CD14-positive monocyte (primary cell): ENCODE measurements around the gene CNTN4. TPM values are rescaled to one million over a fixed set of nuclear protein-coding genes. Genes with fewer than 3 reads are reported as not detected.

ENCODE experiments used
- DNase-seq, 3 donors: peaks; one replicate each; pipeline ENCODE4 v3.0.0-alpha.2; 2011 to 2022
- H2AFZ ChIP-seq: 2 replicates; pipeline ENCODE4 v1.6.0; 2012; ENCODE audit warnings: mild to moderate bottlenecking, low read depth, low read length, inconsistent platforms; ENCODE audit not compliant: insufficient read depth, poor library complexity, severe bottlenecking
- H3K27ac ChIP-seq, 2 donors: 1 replicate in 1 of 2; 2 replicates in 1 of 2; pipeline ENCODE4 v1.5.1; 2012 to 2013; ENCODE audit warnings: low read length in 2 of 2, control low read depth in 1 of 2, inconsistent platforms in 1 of 2, low read depth in 1 of 2, mild to moderate bottlenecking in 1 of 2
- H3K27me3 ChIP-seq, 2 donors: one replicate each; pipeline versions ENCODE4 v1.6.0 to v1.6.1; 2011 to 2013; ENCODE audit warnings: low read length in 2 of 2; ENCODE audit not compliant: control insufficient read depth in 2 of 2, insufficient read depth in 2 of 2
- H3K36me3 ChIP-seq, 2 donors: replicated peaks in 1 of 2; 1 replicate in 1 of 2; 2 replicates in 1 of 2; pipeline versions ENCODE4 v1.5.1 to v1.6.1; 2012 to 2013; ENCODE audit warnings: low read length in 2 of 2, control low read depth in 1 of 2, inconsistent platforms in 1 of 2, mild to moderate bottlenecking in 1 of 2; ENCODE audit not compliant: insufficient read depth in 2 of 2, control insufficient read depth in 1 of 2
- H3K4me1 ChIP-seq, 2 donors: 1 replicate in 1 of 2; 2 replicates in 1 of 2; pipeline versions ENCODE4 v1.5.1 to v1.6.1; 2012 to 2013; ENCODE audit warnings: low read length in 2 of 2, control low read depth in 1 of 2, inconsistent platforms in 1 of 2, mild to moderate bottlenecking in 1 of 2, moderate library complexity in 1 of 2; ENCODE audit not compliant: insufficient read depth in 2 of 2, control insufficient read depth in 1 of 2
- H3K4me2 ChIP-seq: replicated peaks from 2 replicates; pipeline ENCODE3; 2012; ENCODE audit warnings: low read length, moderate library complexity, mild to moderate bottlenecking; ENCODE audit not compliant: poor library complexity, severe bottlenecking; ENCODE audit errors: extremely low read depth
- H3K4me3 ChIP-seq, 3 experiments: fragments of 200-600 bp in 1 of 3; sonication (generic) in 1 of 3; replicated peaks in 1 of 3; 1 replicate in 2 of 3; 2 replicates in 1 of 3; pipeline ENCODE4 v1.5.1; 2011 to 2013; ENCODE audit warnings: low read length in 3 of 3, mild to moderate bottlenecking in 3 of 3, control low read depth in 2 of 3, low read depth in 2 of 3, inconsistent platforms in 1 of 3, moderate library complexity in 1 of 3
- H3K79me2 ChIP-seq: 2 replicates; pipeline ENCODE4 v1.6.0; 2012; ENCODE audit warnings: mild to moderate bottlenecking, control low read depth, inconsistent platforms, low read length, moderate library complexity; ENCODE audit not compliant: insufficient read depth
- H3K9ac ChIP-seq: 2 replicates; pipeline ENCODE4 v1.6.0; 2017; ENCODE audit warnings: low read length, mild to moderate bottlenecking; ENCODE audit not compliant: insufficient read depth, poor library complexity, severe bottlenecking
- H3K9me3 ChIP-seq, 2 donors: replicated peaks in 1 of 2; 1 replicate in 1 of 2; 2 replicates in 1 of 2; pipeline versions ENCODE4 v1.5.1 to v1.6.1; 2012 to 2013; ENCODE audit warnings: low read length in 2 of 2, control low read depth in 1 of 2; ENCODE audit not compliant: control insufficient read depth in 1 of 2, insufficient read depth in 1 of 2
- H4K20me1 ChIP-seq: 2 replicates; pipeline ENCODE4 v1.6.0; 2012; ENCODE audit warnings: mild to moderate bottlenecking, low read length, control low read depth, moderate library complexity; ENCODE audit not compliant: insufficient read depth
- H3K27ac Mint-ChIP-seq, 7 donors: one replicate each; pipeline ENCODE4 v1.8.0; 2020; ENCODE audit warnings: mild to moderate bottlenecking in 7 of 7, mixed read lengths in 7 of 7, moderate library complexity in 6 of 7, inconsistent platforms in 2 of 7
- H3K27me3 Mint-ChIP-seq, 3 donors: one replicate each; pipeline ENCODE4 v1.8.0; 2021 to 2022; ENCODE audit warnings: low read depth in 3 of 3, mild to moderate bottlenecking in 3 of 3, mixed read lengths in 3 of 3, moderate library complexity in 3 of 3, inconsistent platforms in 1 of 3
- H3K36me3 Mint-ChIP-seq, 2 donors: one replicate each; pipeline ENCODE4 v1.8.0; 2020; ENCODE audit warnings: mixed read lengths in 2 of 2, inconsistent platforms in 1 of 2, mild to moderate bottlenecking in 1 of 2
- H3K4me1 Mint-ChIP-seq: one replicate; pipeline ENCODE4 v1.8.0; 2020; ENCODE audit warnings: mild to moderate bottlenecking, mixed read lengths
- H3K4me3 Mint-ChIP-seq, 2 donors: one replicate each; pipeline ENCODE4 v1.8.0; 2020; ENCODE audit warnings: mild to moderate bottlenecking in 2 of 2, mixed read lengths in 2 of 2, moderate library complexity in 1 of 2
- H3K9me3 Mint-ChIP-seq, 7 donors: one replicate each; pipeline ENCODE4 v1.8.0; 2020 to 2022; ENCODE audit warnings: mixed read lengths in 7 of 7, mild to moderate bottlenecking in 6 of 7, moderate library complexity in 6 of 7, inconsistent platforms in 2 of 7
- CTCF ChIP-seq: fragments of 200-600 bp; IDR thresholded peaks from one replicate; pipeline ENCODE4 v1.8.0; 2022; ENCODE audit warnings: antibody characterized with exemption, mild to moderate bottlenecking
- WGBS: methylation state at CpG from one replicate; pipeline ENCODE4 v1.1.5; 2013; ENCODE audit warnings: missing lambda C conversion rate; ENCODE audit not compliant: insufficient coverage; 5-methylcytosine and 5-hydroxymethylcytosine counted together
- intact Hi-C, 2 donors: fragments of 100-400 bp; cut with micrococcal nuclease; formaldehyde crosslinking; loops; one replicate each; pipeline versions ENCODE4 v1.15.0 to v1.15.1; 2023
- polyA plus RNA-seq, 3 donors: library from polyadenylated mRNA; depleted of rRNA in 1 of 3; unstranded in 2 of 3; stranded (reverse) in 1 of 3; fragments of 300-500 nt in 2 of 3; fragments of >200 nt in 1 of 3; fragmentation: Illumina TruSeq in 2 of 3; gene quantifications; 1 replicate in 2 of 3; 2 replicates in 1 of 3; pipeline ENCODE4 v1.2.3, GENCODE V29; 2012 to 2021

CNTN4 gene
- polyA plus RNA-seq, 3 donors, result not detected

- H3K36me3 Mint-ChIP-seq, result no peaks in the 10 kb centered on the region
- 79% methylated on average over 3 of the region's 4 CpGs for WGBS
Measured at GRCh38 chr3:3064297-3064696, 965.6 kb downstream of the CNTN4 start.

GRCh38 chr3:3065876-3066275 is 967.2 kb downstream of the CNTN4 start:
- Histone ChIP-seq H3K4me1 (no peaks in the 10 kb centered on the region), H3K4me3 (no peak overlapping the region)
- H3K4me3 Mint-ChIP-seq, result no peak overlapping the region

More at GRCh38 chr3:3064297-3064696, 965.6 kb downstream of the CNTN4 start:
- H3K9me3 Mint-ChIP-seq, result peaks cover 3 to 20% (median 9%) of the 10 kb centered on the region in 7 donors
- H3K4me3 Mint-ChIP-seq, result no peak overlapping the region
- peaks cover 0 to 8% of the 10 kb centered on the region in 2 donors for H3K9me3 ChIP-seq
- H3K36me3 ChIP-seq, result no peaks in the 10 kb centered on the region
- no peak overlapping the region for H3K27ac ChIP-seq
- DNase-seq, result no peak
- no peak overlapping the region for H3K9ac ChIP-seq
- H3K27me3 Mint-ChIP-seq, result peaks cover 0 to 2% (median 1%) of the 10 kb centered on the region in 3 donors
- H3K4me2 ChIP-seq, result no peak overlapping the region
- no peak overlapping the region for H3K4me3 ChIP-seq
- no peak for TF ChIP-seq CTCF
- no peaks in the 10 kb centered on the region for H3K27me3 ChIP-seq
- H3K79me2 ChIP-seq, result no peaks in the 10 kb centered on the region
- H3K27ac Mint-ChIP-seq, result no peak overlapping the region
- H2AFZ ChIP-seq, result no peak overlapping the region
- H3K4me1 Mint-ChIP-seq, result no peaks in the 10 kb centered on the region
- no peaks in the 10 kb centered on the region for H4K20me1 ChIP-seq
- intact Hi-C loops, result no loop called here
- H3K4me1 ChIP-seq, result no peaks in the 10 kb centered on the region

More at GRCh38 chr3:3065876-3066275, 967.2 kb downstream of the CNTN4 start:
- 100% methylated on average over 2 of the region's 2 CpGs for WGBS
- Histone ChIP-seq H3K27me3 (no peaks in the 10 kb centered on the region), H3K27ac (no peak overlapping the region), H4K20me1 (no peaks in the 10 kb centered on the region), H3K79me2 (no peaks in the 10 kb centered on the region), H3K9ac (no peak overlapping the region), H3K9me3 (peaks cover 0 to 8% of the 10 kb centered on the region in 2 donors), H3K4me2 (no peak overlapping the region), H2AFZ (no peak overlapping the region), H3K36me3 (no peaks in the 10 kb centered on the region)
- intact Hi-C loops, result no loop called here
- no peak for DNase-seq
- no peak for TF ChIP-seq CTCF
- H3K27me3 Mint-ChIP-seq, result peaks cover 0 to 3% (median 2%) of the 10 kb centered on the region in 3 donors
- no peak overlapping the region for H3K27ac Mint-ChIP-seq
- no peaks in the 10 kb centered on the region for H3K36me3 Mint-ChIP-seq
- peaks cover 3 to 20% (median 9%) of the 10 kb centered on the region in 7 donors for H3K9me3 Mint-ChIP-seq
- no peaks in the 10 kb centered on the region for H3K4me1 Mint-ChIP-seq
